NT2/D1 (cell line): ENCODE measurements around the gene GPN2.

Experiments
- DNase-seq: peaks from one replicate; pipeline ENCODE4 v3.0.0-alpha.2; 2011; ENCODE audit warnings: low read depth, low spot score
- H3K27me3 ChIP-seq: 2 replicates; pipeline ENCODE4 v1.6.0; 2011; ENCODE audit warnings: mild to moderate bottlenecking; ENCODE audit not compliant: insufficient read length, insufficient read depth
- H3K36me3 ChIP-seq: 2 replicates; pipeline ENCODE4 v1.6.1; 2011; ENCODE audit warnings: mild to moderate bottlenecking, low read length, mixed read lengths; ENCODE audit not compliant: insufficient read depth, insufficient read length
- H3K4me1 ChIP-seq: 2 replicates; pipeline ENCODE4 v1.5.1; 2011; ENCODE audit not compliant: insufficient read depth, insufficient read length
- H3K4me3 ChIP-seq: 2 replicates; pipeline ENCODE4 v1.5.1; 2011; ENCODE audit warnings: low read depth; ENCODE audit not compliant: insufficient read length
- H3K9ac ChIP-seq: 2 replicates; pipeline ENCODE4 v1.6.0; 2011; ENCODE audit warnings: low read depth; ENCODE audit not compliant: insufficient read length
- H3K9me3 ChIP-seq: 2 replicates; pipeline ENCODE4 v1.5.1; 2011; ENCODE audit warnings: mild to moderate bottlenecking, low read length; ENCODE audit not compliant: insufficient read depth
- SUZ12 ChIP-seq: IDR thresholded peaks from 2 replicates; pipeline ENCODE4 v1.6.1; 2011; ENCODE audit not compliant: insufficient read length, insufficient read depth; ENCODE audit errors: extremely low read depth
- YY1 ChIP-seq: IDR thresholded peaks from 2 replicates; pipeline ENCODE4 v1.6.1; 2011; ENCODE audit not compliant: insufficient read length, insufficient read depth
- ZNF274 ChIP-seq: IDR thresholded peaks from 2 replicates; pipeline ENCODE4 v1.6.1; 2011; ENCODE audit warnings: mild to moderate bottlenecking, low read depth, low read length

GPN2 gene

GRCh38 chr1:26889551-26890466 is at the start of gene GPN2:
Gene GPN2, minus strand, starts transcription at chr1:26890283. Its CDS starts 187 bp downstream, at chr1:26890096.
- Histone ChIP-seq H3K36me3 (peaks cover 78% of the 10 kb centered on the region), H3K4me3 (peak within 1 kb of the TSS; percentile 100), H3K4me1 (peaks cover 11% of the 10 kb centered on the region), H3K9ac (peak within 1 kb of the TSS; percentile 99), H3K9me3 (no peaks in the 10 kb centered on the region), H3K27me3 (no peaks in the 10 kb centered on the region)
- TF ChIP-seq YY1 (no peak), ZNF274 (no peak), SUZ12 (no peak)
- DNase-seq: peak; percentile 77

- Histone ChIP-seq H3K27me3 (no peaks in the 10 kb centered on the region), H3K9ac (no peak overlapping the region), H3K9me3 (no peaks in the 10 kb centered on the region)
Observed at GRCh38 chr1:26938659-26939025, 48.6 kb upstream of the GPN2 start.

GRCh38 chr1:26938004-26938658 is 48.0 kb upstream of the GPN2 start:
- peaks cover 83% of the 10 kb centered on the region for H3K36me3 ChIP-seq
- DNase-seq: no peak

More at GRCh38 chr1:26938659-26939025, 48.6 kb upstream of the GPN2 start:
- peaks cover 3% of the 10 kb centered on the region for H3K4me1 ChIP-seq
- TF ChIP-seq ZNF274 (no peak), SUZ12 (no peak), YY1 (no peak)
- H3K4me3 ChIP-seq: no peak overlapping the region
- H3K36me3 ChIP-seq: peaks cover 84% of the 10 kb centered on the region
- no peak for DNase-seq

GRCh38 chr1:26936823-26937222 is 46.7 kb upstream of the GPN2 start:
- Histone ChIP-seq H3K9ac (no peak overlapping the region), H3K4me3 (no peak overlapping the region), H3K9me3 (no peaks in the 10 kb centered on the region), H3K4me1 (peaks cover 1% of the 10 kb centered on the region), H3K27me3 (no peaks in the 10 kb centered on the region), H3K36me3 (peaks cover 84% of the 10 kb centered on the region)
- TF ChIP-seq ZNF274 (no peak), SUZ12 (no peak), YY1 (no peak)
- DNase-seq: no peak

More at GRCh38 chr1:26938004-26938658, 48.0 kb upstream of the GPN2 start:
- TF ChIP-seq SUZ12 (no peak), ZNF274 (no peak), YY1 (no peak)
- Histone ChIP-seq H3K9ac (no peak overlapping the region), H3K27me3 (no peaks in the 10 kb centered on the region), H3K4me3 (no peak overlapping the region), H3K4me1 (peaks cover 3% of the 10 kb centered on the region), H3K9me3 (no peaks in the 10 kb centered on the region)

- H3K36me3 ChIP-seq: peaks cover 82% of the 10 kb centered on the region
- no peak overlapping the region for H3K4me3 ChIP-seq
- no peak overlapping the region for H3K9ac ChIP-seq
- H3K4me1 ChIP-seq: peaks cover 1% of the 10 kb centered on the region
- no peak for TF ChIP-seq ZNF274
- no peak for TF ChIP-seq SUZ12
- TF ChIP-seq YY1: no peak
- DNase-seq: no peak
- no peaks in the 10 kb centered on the region for H3K9me3 ChIP-seq
- H3K27me3 ChIP-seq: no peaks in the 10 kb centered on the region
Observed at GRCh38 chr1:26932531-26932930, 42.4 kb upstream of the GPN2 start.

GRCh38 chr1:26923711-26924110 is 33.6 kb upstream of the GPN2 start:
- Histone ChIP-seq H3K4me3 (no peak overlapping the region), H3K9me3 (no peaks in the 10 kb centered on the region), H3K27me3 (no peaks in the 10 kb centered on the region), H3K9ac (no peak overlapping the region), H3K36me3 (peaks cover 61% of the 10 kb centered on the region), H3K4me1 (no peaks in the 10 kb centered on the region)
- TF ChIP-seq ZNF274 (no peak), YY1 (no peak), SUZ12 (no peak)
- no peak for DNase-seq

- DNase-seq: no peak
- Histone ChIP-seq H3K9ac (peak overlapping the region; percentile 99), H3K36me3 (peaks cover 53% of the 10 kb centered on the region), H3K9me3 (no peaks in the 10 kb centered on the region), H3K4me3 (peak overlapping the region; percentile 92), H3K27me3 (no peaks in the 10 kb centered on the region), H3K4me1 (no peaks in the 10 kb centered on the region)
- no peak for TF ChIP-seq ZNF274
- TF ChIP-seq SUZ12: no peak
- no peak for TF ChIP-seq YY1
Observed at GRCh38 chr1:26922901-26923300, 32.8 kb upstream of the GPN2 start.

- Histone ChIP-seq H3K36me3 (peaks cover 48% of the 10 kb centered on the region), H3K9me3 (no peaks in the 10 kb centered on the region), H3K4me3 (peak overlapping the region; percentile 92), H3K9ac (peak overlapping the region; percentile 99), H3K27me3 (no peaks in the 10 kb centered on the region), H3K4me1 (no peaks in the 10 kb centered on the region)
- no peak for DNase-seq
- TF ChIP-seq YY1: no peak
- no peak for TF ChIP-seq ZNF274
- TF ChIP-seq SUZ12: no peak
Observed at GRCh38 chr1:26922431-26922729, 32.3 kb upstream of the GPN2 start.
